HepG2 (cell line): Measurements from ENCODE around the gene UQCC2. TPM values are rescaled to one million over a fixed set of nuclear protein-coding genes. Genes with fewer than 3 reads are reported as not detected.
A peak's percentile ranks its signal among the peaks of the same experiment; 100 is the strongest.

Experiments used
- ATRX ChIP-seq: sonication (generic); formaldehyde crosslinking; IDR thresholded peaks from 2 replicates; pipeline ENCODE4 v1.4.0; 2020; ENCODE audit warnings: missing genetic modification reagents, borderline replicate concordance
- DR1 ChIP-seq: sonication (generic); formaldehyde crosslinking; IDR thresholded peaks from 2 replicates; pipeline ENCODE4 v1.8.0; 2021; ENCODE audit warnings: mild to moderate bottlenecking, missing genetic modification reagents, inconsistent platforms
- HMGXB4 ChIP-seq, 2 experiments: sonication (generic) in 1 of 2; formaldehyde crosslinking in 1 of 2; IDR thresholded peaks; 2 replicates each; pipeline versions ENCODE4 v1.4.0 to v1.6.1; 2018 to 2020; ENCODE audit warnings: missing genetic modification reagents in 2 of 2, borderline replicate concordance in 1 of 2, low read depth in 1 of 2, mild to moderate bottlenecking in 1 of 2, missing biosample characterization in 1 of 2
- IKZF1 ChIP-seq: fragments of 450-650 bp; IDR thresholded peaks from 2 replicates; pipeline ENCODE4 v1.7.1; 2016
- KLF11 ChIP-seq: IDR thresholded peaks from 2 replicates; pipeline ENCODE4 v1.6.1; 2016; ENCODE audit warnings: missing compliant biosample characterization
- KLF6 ChIP-seq: IDR thresholded peaks from 2 replicates; pipeline ENCODE4 v1.8.0; 2016; ENCODE audit warnings: missing biosample characterization, missing genetic modification reagents
- PRMT3 ChIP-seq: sonication (generic); formaldehyde crosslinking; IDR thresholded peaks from 2 replicates; pipeline ENCODE4 v1.8.1; 2022; ENCODE audit warnings: low read depth, mild to moderate bottlenecking, moderate library complexity, missing genetic modification reagents, borderline replicate concordance
- RELA ChIP-seq: sonication (generic); formaldehyde crosslinking; IDR thresholded peaks from 2 replicates; pipeline ENCODE4 v1.4.0; 2020; ENCODE audit warnings: missing genetic modification reagents
- SRSF1 ChIP-seq: fragments of 200-400 bp; formaldehyde crosslinking; optimal IDR thresholded peaks from 2 replicates; pipeline ENCODE3; 2017; ENCODE audit warnings: mild to moderate bottlenecking, low read depth, low read length, moderate library complexity
- SRY ChIP-seq: sonication (generic); formaldehyde crosslinking; IDR thresholded peaks from 2 replicates; pipeline ENCODE4 v1.8.0; 2022; ENCODE audit warnings: mild to moderate bottlenecking, missing genetic modification reagents
- TFDP1 ChIP-seq: IDR thresholded peaks from 2 replicates; pipeline ENCODE4 v1.6.1; 2016; ENCODE audit warnings: missing compliant biosample characterization, missing genetic modification reagents, borderline replicate concordance
- USF2 ChIP-seq, 2 experiments: sonication (generic) in 1 of 2; formaldehyde crosslinking in 1 of 2; IDR thresholded peaks; 2 replicates each; pipeline versions ENCODE4 v1.5.1 to v1.6.1; 2011 to 2020; ENCODE audit warnings: borderline replicate concordance in 1 of 2, low read depth in 1 of 2, low read length in 1 of 2, mild to moderate bottlenecking in 1 of 2, missing genetic modification reagents in 1 of 2, moderate library complexity in 1 of 2
- ZBTB1 ChIP-seq: sonication (generic); formaldehyde crosslinking; IDR thresholded peaks from 2 replicates; pipeline ENCODE4 v1.4.0; 2020; ENCODE audit warnings: missing genetic modification reagents, borderline replicate concordance
- ZNF138 ChIP-seq: sonication (generic); formaldehyde crosslinking; IDR thresholded peaks from 2 replicates; pipeline ENCODE4 v1.5.0; 2020; ENCODE audit warnings: mild to moderate bottlenecking, low read depth, missing genetic modification reagents
- ZNF230 ChIP-seq: sonication (generic); formaldehyde crosslinking; IDR thresholded peaks from 2 replicates; pipeline ENCODE4 v1.4.0; 2020; ENCODE audit warnings: mild to moderate bottlenecking, missing genetic modification reagents
- ZNF260 ChIP-seq: sonication (generic); formaldehyde crosslinking; IDR thresholded peaks from 2 replicates; pipeline ENCODE4 v1.4.0; 2020; ENCODE audit warnings: missing genetic modification reagents, low read depth, mild to moderate bottlenecking, borderline replicate concordance
- ZNF382 ChIP-seq: sonication (generic); formaldehyde crosslinking; IDR thresholded peaks from 2 replicates; pipeline ENCODE4 v1.5.0; 2020; ENCODE audit warnings: missing genetic modification reagents, mild to moderate bottlenecking, borderline replicate concordance
- ZNF414 ChIP-seq: sonication (generic); formaldehyde crosslinking; IDR thresholded peaks from 2 replicates; pipeline ENCODE4 v1.5.0; 2020; ENCODE audit warnings: missing genetic modification reagents
- polyA plus RNA-seq, 8 experiments: library from polyadenylated mRNA; depleted of rRNA in 3 of 8; stranded (reverse) in 7 of 8; unstranded in 1 of 8; fragments of >200 nt; fragmentation: Illumina TruSeq in 4 of 8; extraction: Trizol in 4 of 8; gene quantifications; 2 replicates each; pipeline versions ENCODE4 v1.2.1 to v1.2.3, GENCODE V29; 2011 to 2016; ENCODE audit warnings: low read depth in 4 of 8, missing spikeins in 1 of 8, mixed read lengths in 1 of 8; ENCODE audit not compliant: insufficient read depth in 1 of 8
- total RNA-seq, 5 experiments: library from RNA; depleted of rRNA; stranded (reverse); fragments of >200 nt; fragmentation: Illumina TruSeq; extraction: Trizol; gene quantifications; 2 replicates each; pipeline ENCODE4 v1.2.3, GENCODE V29; 2016; ENCODE audit warnings: low read depth in 1 of 5
- TF ChIP-seq, protein P1 (sequence below): IDR thresholded peaks from 2 replicates; pipeline ENCODE4 v1.6.1; 2018; ENCODE audit warnings: missing genetic modification reagents, mild to moderate bottlenecking, missing compliant biosample characterization
- TF ChIP-seq, protein P2 (sequence below): conservative IDR thresholded peaks from 2 replicates; pipeline ENCODE4 v1.6.1; 2018; ENCODE audit warnings: missing genetic modification reagents

Gene UQCC2
- total and polyA plus RNA-seq, 2 of the 13 experiments (the other 11 are each of a cell fraction or from before 2014, with no cell fraction given), result 82.4 to 238 TPM

- TF ChIP-seq, protein P1, sequence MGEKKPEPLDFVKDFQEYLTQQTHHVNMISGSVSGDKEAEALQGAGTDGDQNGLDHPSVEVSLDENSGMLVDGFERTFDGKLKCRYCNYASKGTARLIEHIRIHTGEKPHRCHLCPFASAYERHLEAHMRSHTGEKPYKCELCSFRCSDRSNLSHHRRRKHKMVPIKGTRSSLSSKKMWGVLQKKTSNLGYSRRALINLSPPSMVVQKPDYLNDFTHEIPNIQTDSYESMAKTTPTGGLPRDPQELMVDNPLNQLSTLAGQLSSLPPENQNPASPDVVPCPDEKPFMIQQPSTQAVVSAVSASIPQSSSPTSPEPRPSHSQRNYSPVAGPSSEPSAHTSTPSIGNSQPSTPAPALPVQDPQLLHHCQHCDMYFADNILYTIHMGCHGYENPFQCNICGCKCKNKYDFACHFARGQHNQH (CRISPR knock-in tag), result 0 out of 2 replicates have a peak, but pooled peaks have one; percentile 13
- no peak for TF ChIP-seq ZNF138 (CRISPR knock-in tag)
- no peak for TF ChIP-seq SRSF1
- TF ChIP-seq PRMT3, result 0 out of 2 replicates have a peak, but pooled peaks have one; percentile 53
- TF ChIP-seq DR1 (CRISPR knock-in tag), result no peak
- TF ChIP-seq ZNF260 (CRISPR knock-in tag), result no peak
- 0 out of 2 replicates have a peak, but pooled peaks have one; percentile 51 for TF ChIP-seq ZNF414 (CRISPR knock-in tag)
- TF ChIP-seq TFDP1 (CRISPR knock-in tag), result peak; percentile 69; the same call in 1 of the 2 replicates
- no peak for TF ChIP-seq KLF11
- no peak for TF ChIP-seq IKZF1
- TF ChIP-seq RELA (CRISPR knock-in tag), result no peak
- TF ChIP-seq SRY (CRISPR knock-in tag), result no peak
- TF ChIP-seq KLF6, result no peak
- TF ChIP-seq USF2 (IDR thresholded peaks at IDR 0.05; ENCODE audit: low read depth, low read length), result no peak
- no peak for TF ChIP-seq USF2 (CRISPR knock-in tag; IDR thresholded peaks at IDR 0.05; ENCODE audit: borderline replicate concordance)
- TF ChIP-seq ATRX (CRISPR knock-in tag), result 0 out of 2 replicates have a peak, but pooled peaks have one; percentile 48
- TF ChIP-seq ZNF382, result no peak
- TF ChIP-seq, protein P2, sequence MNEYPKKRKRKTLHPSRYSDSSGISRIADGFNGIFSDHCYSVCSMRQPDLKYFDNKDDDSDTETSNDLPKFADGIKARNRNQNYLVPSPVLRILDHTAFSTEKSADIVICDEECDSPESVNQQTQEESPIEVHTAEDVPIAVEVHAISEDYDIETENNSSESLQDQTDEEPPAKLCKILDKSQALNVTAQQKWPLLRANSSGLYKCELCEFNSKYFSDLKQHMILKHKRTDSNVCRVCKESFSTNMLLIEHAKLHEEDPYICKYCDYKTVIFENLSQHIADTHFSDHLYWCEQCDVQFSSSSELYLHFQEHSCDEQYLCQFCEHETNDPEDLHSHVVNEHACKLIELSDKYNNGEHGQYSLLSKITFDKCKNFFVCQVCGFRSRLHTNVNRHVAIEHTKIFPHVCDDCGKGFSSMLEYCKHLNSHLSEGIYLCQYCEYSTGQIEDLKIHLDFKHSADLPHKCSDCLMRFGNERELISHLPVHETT (CRISPR knock-in tag), result no peak
- TF ChIP-seq ZBTB1 (CRISPR knock-in tag), result no peak
- no peak for TF ChIP-seq HMGXB4 (CRISPR knock-in tag; IDR thresholded peaks at IDR 0.05; ENCODE audit: borderline replicate concordance in 1 of 2, low read depth in 1 of 2)
- TF ChIP-seq ZNF230 (CRISPR knock-in tag), result no peak
Observed at GRCh38 chr6:33710296-33711121, 991 bp downstream of the UQCC2 start (continued).
